GM03348 (cell line): Measurements from ENCODE around the gene ZMYND19.
"Not testable (repeated sequence)": the region's sequence is repeated elsewhere in the genome, so short reads cannot be mapped to it uniquely, and the experiment has no call there.

Experiments
- DNase-seq: peaks from one replicate; pipeline ENCODE4 v3.0.0; 2012; ENCODE audit warnings: low spot score

The ZMYND19 gene

GRCh38 chr9:137590469-137591383 is at the start of gene ZMYND19:
Gene ZMYND19 (minus strand): TSS chr9:137590512. CDS start chr9:137590263, 249 bp downstream.
- DNase-seq, result peak; percentile 100

GRCh38 chr9:137639303-137640051 is 49.2 kb upstream of the ZMYND19 start:
- DNase-seq, result no peak

GRCh38 chr9:137638680-137639079 is 48.4 kb upstream of the ZMYND19 start:
- no peak for DNase-seq

- no peak for DNase-seq
Measured at GRCh38 chr9:137634016-137634415, 43.7 kb upstream of the ZMYND19 start.

- peak; percentile 31 for DNase-seq
Measured at GRCh38 chr9:137632230-137633161, 42.2 kb upstream of the ZMYND19 start.

GRCh38 chr9:137631345-137632229 is 41.3 kb upstream of the ZMYND19 start:
- no peak for DNase-seq

GRCh38 chr9:137630679-137631078 is 40.4 kb upstream of the ZMYND19 start:
- no peak for DNase-seq

GRCh38 chr9:137630126-137630525 is 39.8 kb upstream of the ZMYND19 start:
- DNase-seq, result no peak

GRCh38 chr9:137627406-137627805 is 37.1 kb upstream of the ZMYND19 start:
- DNase-seq, result not testable (repeated sequence)

- no peak for DNase-seq
Measured at GRCh38 chr9:137626464-137626863, 36.2 kb upstream of the ZMYND19 start.

GRCh38 chr9:137622211-137622610 is 31.9 kb upstream of the ZMYND19 start:
- DNase-seq, result not testable (repeated sequence)

GRCh38 chr9:137621131-137621757 is 30.9 kb upstream of the ZMYND19 start:
- DNase-seq, result no peak

- DNase-seq, result no peak
Measured at GRCh38 chr9:137620581-137620980, 30.3 kb upstream of the ZMYND19 start.

GRCh38 chr9:137620048-137620405 is 29.7 kb upstream of the ZMYND19 start:
- no peak for DNase-seq

GRCh38 chr9:137619240-137620047 is 29.1 kb upstream of the ZMYND19 start:
- peak; percentile 58 for DNase-seq

GRCh38 chr9:137618105-137619067 is 28.1 kb upstream of the ZMYND19 start, which contains the start of gene EHMT1:
Gene EHMT1 (plus strand): TSS chr9:137619005. CDS start chr9:137619029, 24 bp downstream.
- peak; percentile 99 for DNase-seq

- no peak for DNase-seq
Measured at GRCh38 chr9:137615387-137615871, 25.1 kb upstream of the ZMYND19 start.
